Measurements from ENCODE around the gene DESI2.
"Not testable (repeated sequence)": the region's sequence is repeated elsewhere in the genome, so short reads cannot be mapped to it uniquely, and the experiment has no call there.

Gene DESI2

DNA sequence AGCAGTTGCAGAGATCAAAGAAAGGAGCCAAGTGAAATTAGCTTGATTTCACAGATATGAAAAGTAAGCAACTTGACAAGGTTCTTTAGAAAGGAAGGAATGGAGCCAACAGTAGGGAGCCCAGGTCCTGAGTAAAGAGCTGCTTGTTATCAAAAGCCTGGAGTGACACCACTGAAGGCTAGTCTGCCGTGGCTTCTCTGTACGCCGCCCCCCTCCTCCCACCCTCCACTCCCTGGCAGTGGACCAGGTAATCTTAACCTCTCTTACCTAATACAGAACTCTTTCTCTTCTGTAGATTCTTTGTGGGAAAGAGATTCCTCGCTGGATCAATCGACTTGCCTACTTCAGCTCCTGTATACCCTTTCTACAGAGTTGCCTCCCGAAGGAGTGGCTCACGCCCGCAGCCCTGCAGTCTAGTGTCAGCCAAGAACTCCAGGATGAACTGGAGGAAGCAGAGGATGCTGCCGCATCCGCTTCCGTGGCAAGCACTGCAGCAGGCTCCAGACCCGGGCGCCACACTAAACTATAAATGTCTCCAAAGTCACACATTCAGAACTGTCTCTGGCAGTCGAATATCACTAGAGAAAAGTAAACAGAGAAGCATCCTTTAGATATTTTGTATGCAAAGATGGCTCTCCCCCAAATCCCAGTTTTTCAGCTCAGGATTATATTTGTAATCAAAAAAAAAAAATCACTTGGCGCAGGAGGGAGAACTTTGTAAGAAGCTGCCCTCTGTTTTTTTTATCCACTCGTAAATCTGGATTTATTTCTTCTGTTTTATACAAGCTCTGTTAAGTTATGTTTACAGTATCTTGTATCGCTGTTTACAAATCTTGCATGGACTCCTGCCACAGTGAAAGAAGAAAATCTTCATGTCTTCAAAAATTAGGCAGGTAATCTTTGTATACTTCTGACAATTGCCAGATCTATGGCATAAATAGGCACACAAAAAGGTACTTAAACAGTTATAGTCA is 52.6 kb downstream of the DESI2 start:
- no peak for DNase-seq (ENCODE audit: low read depth)

- no peak for DNase-seq (ENCODE audit: low read depth)
Measured at GRCh38 chr1:244709076-244709475, 56.1 kb downstream of the DESI2 start.

- DNase-seq (ENCODE audit: low read depth) = no peak
Measured at GRCh38 chr1:244709476-244710368, 56.8 kb downstream of the DESI2 start.

- no peak for DNase-seq (ENCODE audit: low read depth)
Measured at GRCh38 chr1:244710474-244711062, 57.6 kb downstream of the DESI2 start.

GRCh38 chr1:244712669-244713068 is 59.7 kb downstream of the DESI2 start:
- no peak for DNase-seq (ENCODE audit: low read depth)

DNA sequence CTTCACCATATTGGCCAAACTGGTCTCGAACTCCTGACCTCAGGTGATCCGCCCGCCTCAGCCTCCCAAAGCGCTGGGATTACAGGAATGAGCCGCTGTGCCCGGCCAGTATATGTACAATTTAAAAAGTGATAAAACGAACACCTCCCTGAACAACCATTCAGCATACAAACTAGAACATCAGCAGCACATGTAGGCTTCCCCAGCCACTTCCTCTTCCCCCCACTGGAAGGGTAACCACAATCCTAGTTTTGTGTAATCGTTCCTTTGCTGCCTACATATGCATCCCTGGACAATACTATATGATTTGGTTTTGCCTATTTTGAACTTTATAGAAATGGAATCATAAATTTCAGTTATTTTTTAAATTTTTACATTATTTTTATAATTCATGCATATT is 60.4 kb downstream of the DESI2 start:
- no peak for DNase-seq (ENCODE audit: low read depth)

DNA sequence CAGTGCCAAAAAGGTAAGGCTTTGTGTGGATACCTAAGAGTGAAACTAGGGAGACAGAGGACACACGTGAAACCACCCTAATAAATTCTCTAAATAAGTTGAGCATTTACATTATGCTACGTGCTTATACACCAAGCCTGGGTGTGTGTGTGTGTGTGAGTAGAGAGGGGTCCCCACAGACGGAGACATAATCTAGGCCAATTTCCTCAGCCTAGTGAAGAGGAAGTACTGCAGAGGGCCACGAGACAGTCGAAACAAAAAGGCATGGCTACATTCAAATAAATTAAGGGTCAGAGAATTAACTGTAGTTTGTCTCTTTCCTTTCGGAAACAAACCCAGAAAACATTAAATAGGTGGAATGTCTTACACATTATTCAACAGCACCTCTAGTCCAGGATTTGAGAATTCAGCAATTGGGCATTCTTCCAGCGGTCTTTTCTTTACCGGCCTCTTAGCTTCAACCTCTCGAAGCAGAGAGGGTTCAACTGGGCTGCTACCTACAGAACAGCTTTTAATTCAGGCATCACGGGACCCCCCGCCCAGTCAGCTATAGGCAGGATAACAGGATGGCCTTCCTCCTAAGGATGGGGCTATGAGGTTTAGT is 75.0 kb downstream of the DESI2 start:
- no peak for DNase-seq (ENCODE audit: low read depth)

DNA sequence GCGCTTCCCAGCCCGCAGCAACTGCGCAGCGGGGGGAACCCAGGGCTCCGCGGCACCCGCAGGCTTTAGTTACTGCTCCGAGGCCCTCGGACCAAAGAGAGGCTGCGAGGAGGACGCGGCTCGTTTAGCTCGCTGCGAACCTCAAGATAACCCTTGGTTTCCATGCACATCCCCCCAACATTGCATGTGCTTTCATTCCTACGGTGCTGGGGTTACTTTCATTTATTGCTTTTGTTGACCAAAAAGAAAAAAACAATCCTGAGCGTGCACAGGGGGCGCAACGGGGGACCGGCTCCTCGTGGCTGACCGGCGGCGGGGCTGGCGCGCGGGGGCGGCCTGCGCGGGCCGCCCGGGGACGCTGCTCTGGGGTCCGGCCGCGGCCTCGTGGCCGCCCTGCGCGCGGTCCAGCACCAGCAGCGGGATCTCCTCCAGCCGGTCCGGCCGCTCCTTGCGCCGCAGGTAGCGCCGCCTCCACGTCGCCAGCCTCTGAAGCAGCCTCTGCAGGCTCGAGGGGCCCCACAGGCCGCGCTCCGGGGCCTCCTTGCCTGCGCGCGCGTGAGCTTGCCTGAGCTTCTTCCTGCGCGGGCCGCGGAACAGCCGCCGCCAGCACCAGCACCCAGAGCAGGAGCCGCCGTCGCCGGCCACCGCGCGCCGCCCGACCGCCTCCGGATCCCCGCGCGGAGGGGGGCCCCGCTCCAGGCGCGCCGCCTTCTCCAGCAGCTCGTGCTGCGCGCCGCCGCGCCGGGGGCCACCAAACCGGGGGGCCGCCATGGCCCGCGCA is 77.4 kb downstream of the DESI2 start:
- no peak for DNase-seq (ENCODE audit: low read depth)

- DNase-seq (ENCODE audit: low read depth) = no peak
Measured at GRCh38 chr1:244730934-244731434, 78.1 kb downstream of the DESI2 start.

DNA sequence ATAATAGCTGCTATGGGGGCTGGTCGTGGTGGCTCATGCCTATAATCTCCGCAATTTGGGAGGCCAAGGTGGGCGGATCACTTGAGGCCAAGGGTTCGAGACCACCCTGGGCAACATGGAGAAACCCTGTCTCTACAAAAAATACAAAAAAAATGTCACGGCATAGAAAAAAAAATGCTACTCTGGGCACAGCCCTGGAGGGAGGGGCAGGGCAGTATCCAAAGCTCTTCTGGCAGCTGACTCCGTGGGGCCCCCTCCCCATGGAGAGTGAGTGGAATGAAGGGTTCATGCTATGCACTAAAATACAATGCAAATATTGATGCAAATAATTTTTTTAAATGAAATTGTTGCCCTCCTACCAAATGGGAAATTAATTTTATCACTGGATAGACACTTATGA is 78.7 kb downstream of the DESI2 start:
- DNase-seq (ENCODE audit: low read depth) = no peak

DNA sequence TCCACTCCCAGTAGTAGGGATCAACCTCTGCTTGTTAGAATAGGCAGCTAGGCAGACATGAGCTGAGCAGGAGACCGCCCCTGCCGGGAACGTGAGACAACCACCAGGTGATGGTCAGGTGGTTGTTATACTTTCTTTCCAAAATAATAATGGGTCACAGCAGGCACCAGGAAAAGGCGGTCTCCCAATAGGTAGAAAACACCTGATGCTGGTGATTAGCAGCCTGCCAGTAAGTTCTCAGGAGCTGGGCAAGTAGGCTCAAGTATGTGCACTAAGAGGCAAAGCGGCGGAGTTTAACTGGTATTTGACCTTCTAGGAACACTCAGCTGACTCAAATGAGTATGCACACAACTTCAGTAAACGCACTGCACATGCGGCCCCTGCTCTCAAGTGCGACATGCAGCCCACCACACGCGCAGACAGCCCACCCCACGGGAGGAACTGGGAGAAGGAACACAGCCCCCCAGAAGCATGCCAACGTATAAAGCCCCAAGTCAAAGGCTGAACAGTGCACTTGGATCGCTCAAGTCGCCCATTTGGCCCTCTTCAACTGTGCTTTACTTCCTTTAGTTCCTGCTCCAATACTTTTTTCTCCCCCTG is 80.0 kb downstream of the DESI2 start:
- DNase-seq (ENCODE audit: low read depth) = no peak

- DNase-seq (ENCODE audit: low read depth) = no peak
Measured at GRCh38 chr1:244735404-244735803, 82.5 kb downstream of the DESI2 start.

GRCh38 chr1:244735876-244736561 is 83.1 kb downstream of the DESI2 start:
- no peak for DNase-seq (ENCODE audit: low read depth)

DNA sequence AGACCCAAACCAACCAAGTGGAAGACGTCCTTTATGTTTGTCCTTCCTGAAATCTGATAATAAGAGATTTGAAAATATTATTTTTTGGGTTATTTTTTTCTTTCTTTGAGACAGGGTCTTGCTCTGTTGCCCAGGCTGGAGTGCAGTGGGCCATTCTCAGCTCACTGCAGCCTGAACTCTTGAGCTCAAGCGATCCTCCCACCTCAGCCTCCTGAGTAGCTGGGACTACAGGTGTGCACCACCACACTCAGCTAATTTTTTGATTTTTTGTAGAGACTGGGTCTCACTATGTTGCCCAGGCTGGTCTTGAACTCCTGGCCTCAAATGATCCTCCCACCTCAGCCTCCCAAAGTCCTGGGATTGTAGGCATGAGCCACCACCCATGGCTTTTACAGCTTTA is 86.2 kb downstream of the DESI2 start:
- DNase-seq (ENCODE audit: low read depth) = not testable (repeated sequence)

GRCh38 chr1:244740027-244740617 is 87.2 kb downstream of the DESI2 start:
- DNase-seq (ENCODE audit: low read depth) = not testable (repeated sequence)

DNA sequence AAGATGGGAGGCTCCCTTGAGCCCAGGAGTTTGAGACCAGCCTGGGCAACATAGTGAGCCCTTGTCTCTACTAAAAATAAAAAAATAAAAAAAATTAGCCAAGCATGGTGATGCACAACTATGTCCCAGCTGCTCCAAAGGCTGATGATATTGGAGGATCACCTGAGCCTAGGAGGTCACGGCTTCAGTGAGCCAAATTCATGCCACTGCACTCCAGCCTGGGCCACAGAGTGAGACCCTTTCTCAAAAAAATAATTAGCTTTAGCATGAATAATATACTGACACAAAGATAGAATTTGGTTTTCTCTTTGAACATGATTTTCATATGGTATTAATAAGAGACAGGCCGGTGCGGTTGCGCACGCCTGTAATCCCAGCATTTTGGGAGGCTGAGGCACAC is 88.8 kb downstream of the DESI2 start:
- no peak for DNase-seq (ENCODE audit: low read depth)

DNA sequence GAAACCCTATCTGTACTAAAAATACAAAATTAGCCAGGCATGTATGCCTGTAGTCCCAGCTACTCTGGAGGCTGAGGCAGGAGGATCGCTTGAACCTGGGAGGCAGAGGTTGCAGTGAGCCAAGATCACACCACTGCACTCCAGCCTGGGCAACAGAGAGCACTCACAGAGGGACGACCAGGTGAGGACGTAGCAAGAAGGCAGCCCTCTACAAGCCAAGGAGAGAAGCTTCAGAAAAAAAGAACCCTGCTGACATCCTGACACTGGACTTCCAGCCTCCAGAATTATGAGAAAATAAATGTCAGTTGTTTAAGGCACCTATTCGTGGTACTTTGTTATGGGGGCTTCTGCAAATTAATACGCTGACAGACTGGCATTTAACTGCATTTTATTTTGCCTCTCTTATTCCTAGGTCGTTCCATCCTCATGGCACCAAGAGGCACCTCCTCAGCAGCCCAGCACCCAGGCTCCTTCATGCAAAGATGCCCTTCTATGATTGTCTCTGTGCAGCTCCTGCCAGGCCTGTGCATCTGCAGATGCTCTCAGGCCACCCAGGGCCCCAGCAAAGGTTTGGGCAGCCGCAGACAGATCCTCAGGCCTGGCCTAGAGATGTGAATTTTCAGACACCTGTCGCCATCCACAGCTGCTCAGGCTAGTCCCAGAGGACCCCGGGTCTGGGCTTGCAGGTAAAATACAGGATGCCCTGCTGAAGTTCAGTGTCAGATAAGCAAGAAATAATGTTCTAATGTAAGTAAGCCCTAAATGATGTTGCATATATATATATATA is 96.5 kb downstream of the DESI2 start:
- no peak for DNase-seq (ENCODE audit: low read depth)

- DNase-seq (ENCODE audit: low read depth) = no peak
Measured at GRCh38 chr1:244751271-244751895, 98.5 kb downstream of the DESI2 start.
